ENCODE measurements around the gene GABARAPL1. TPM values are rescaled to one million over a fixed set of nuclear protein-coding genes. Genes with fewer than 3 reads are reported as not detected.

Gene GABARAPL1
- total RNA-seq, 2 donors from 2014 or later, result 73.5 to 77.0 TPM

DNA sequence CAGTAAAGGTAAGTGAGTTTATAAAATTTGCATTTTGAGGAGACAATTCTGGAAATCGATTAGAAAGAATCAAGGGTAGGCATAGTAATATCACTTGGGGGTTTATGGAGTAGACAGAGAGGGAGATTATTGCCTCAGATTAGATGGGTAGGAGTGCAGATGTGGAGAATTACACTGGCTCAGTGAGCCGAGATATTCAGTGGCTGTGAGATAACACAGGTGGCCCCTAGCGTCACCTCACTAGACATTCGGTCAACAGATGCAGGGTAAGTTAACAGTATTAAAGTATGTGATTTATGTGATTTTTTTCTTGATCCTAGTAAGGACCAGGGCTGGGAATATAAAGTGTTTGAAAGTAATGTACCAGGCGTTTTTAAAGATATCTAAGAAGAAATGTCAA is 55.4 kb downstream of the GABARAPL1 start:
- intact Hi-C loops (cut with DNase I), result no loop called here
- no peak for DNase-seq (ENCODE audit: low spot score)

GRCh38 chr12:10272467-10272866 is 59.8 kb downstream of the GABARAPL1 start:
- intact Hi-C loops (cut with DNase I), result no loop called here

More at GRCh38 chr12:10272467-10272866, 59.8 kb downstream of the GABARAPL1 start:
- DNase-seq (ENCODE audit: low spot score), result no peak

Other genes with a start within 250 kb of the GABARAPL1 start
- gene CLEC12A, start 241.5 kb upstream of the GABARAPL1 start, total RNA-seq, result 1 to 10 TPM; 2.0 to 5.0 TPM
- gene CLEC1B, start 213.8 kb upstream of the GABARAPL1 start, total RNA-seq, result not detected
- gene CLEC12B, start 202.2 kb upstream of the GABARAPL1 start, total RNA-seq, result under 1 TPM in 1 of 2 donors, not detected in 1; 0.88 TPM
- gene CLEC9A, start 182.2 kb upstream of the GABARAPL1 start, total RNA-seq, result not detected
- gene CLEC1A, start 113.9 kb upstream of the GABARAPL1 start, total RNA-seq, result 1 to 10 TPM; 5.2 to 5.9 TPM
- 10 to 100 TPM; 19.4 to 29.2 TPM for gene CLEC7A, start 82.7 kb upstream of the GABARAPL1 start, total RNA-seq
- gene OLR1, start 40.7 kb upstream of the GABARAPL1 start, total RNA-seq, result under 1 TPM in 1 of 2 donors, not detected in 1; 0.71 TPM
- gene TMEM52B, start 33.8 kb upstream of the GABARAPL1 start, total RNA-seq, result not detected
- 1 to 10 TPM; 4.6 to 4.8 TPM for gene KLRD1, start 95.0 kb downstream of the GABARAPL1 start, total RNA-seq
- 1 to 10 TPM; 1.4 to 1.9 TPM for gene KLRK1, start 177.2 kb downstream of the GABARAPL1 start, total RNA-seq
- gene KLRC4, start 196.9 kb downstream of the GABARAPL1 start, total RNA-seq, result not detected
- not detected for gene KLRC3, start 207.7 kb downstream of the GABARAPL1 start, total RNA-seq
- gene KLRC2, start 223.1 kb downstream of the GABARAPL1 start, total RNA-seq, result under 1 TPM in 1 of 2 donors, not detected in 1; 0.46 TPM
- under 1 TPM in 1 of 2 donors, not detected in 1; 0.38 TPM for gene KLRC1, start 240.5 kb downstream of the GABARAPL1 start, total RNA-seq